Aorta (tissue), 5 donors: ENCODE results near the gene DUSP14. TPM values are rescaled to one million over a fixed set of nuclear protein-coding genes. Genes with fewer than 3 reads are reported as not detected.

Experiments used
- ATAC-seq: fragments of 200-7000 bp; cut with Tn5 transposase; one replicate; pipeline ENCODE4 v1.9.1; 2022; ENCODE audit warnings: moderate library complexity; ENCODE audit not compliant: low FRiP score
- DNase-seq, 2 donors: peaks; one replicate each; pipeline ENCODE4 v3.0.0-alpha.2; 2020
- H3K27ac ChIP-seq, 2 donors: one replicate each; pipeline ENCODE4 v1.5.1; 2013; ENCODE audit warnings: low read length in 2 of 2, mild to moderate bottlenecking in 2 of 2, moderate library complexity in 2 of 2, control low read depth in 1 of 2, inconsistent platforms in 1 of 2, low read depth in 1 of 2
- H3K27me3 ChIP-seq, 2 donors: one replicate each; pipeline ENCODE4 v1.6.1; 2013; ENCODE audit warnings: control low read depth in 1 of 2, low read length in 1 of 2, mild to moderate bottlenecking in 1 of 2, moderate library complexity in 1 of 2; ENCODE audit not compliant: insufficient read depth in 2 of 2, control insufficient read depth in 1 of 2
- H3K36me3 ChIP-seq, 2 donors: one replicate each; pipeline ENCODE4 v1.6.1; 2013; ENCODE audit warnings: control low read depth in 1 of 2, low read length in 1 of 2, mild to moderate bottlenecking in 1 of 2; ENCODE audit not compliant: insufficient read depth in 2 of 2, control insufficient read depth in 1 of 2
- H3K4me1 ChIP-seq, 2 donors: one replicate each; pipeline ENCODE4 v1.6.1; 2013; ENCODE audit warnings: low read length in 2 of 2, control low read depth in 1 of 2, mild to moderate bottlenecking in 1 of 2, moderate library complexity in 1 of 2; ENCODE audit not compliant: insufficient read depth in 2 of 2, control insufficient read depth in 1 of 2
- H3K4me3 ChIP-seq, 2 donors: one replicate each; pipeline ENCODE4 v1.5.1; 2013; ENCODE audit warnings: low read length in 2 of 2, control low read depth in 1 of 2, mild to moderate bottlenecking in 1 of 2
- H3K9me3 ChIP-seq: one replicate; pipeline ENCODE4 v1.6.1; 2013; ENCODE audit warnings: mild to moderate bottlenecking, low read length; ENCODE audit not compliant: control insufficient read depth
- WGBS, 2 donors: extraction: QIAGEN DNeasy Blood & Tissue Kit; methylation state at CpG; one replicate each; pipeline ENCODE4 v1.1.7; 2013; 5-methylcytosine and 5-hydroxymethylcytosine counted together
- intact Hi-C, 2 donors: fragments of 100-400 bp; cut with DNase I; formaldehyde crosslinking; loops; one replicate each; pipeline versions ENCODE4 v1.14.2 to v1.15.0; 2022
- polyA plus RNA-seq, 2 donors: library from polyadenylated mRNA; stranded (reverse); fragments of 200-250 nt; gene quantifications; one replicate each; pipeline ENCODE4 v1.2.3, GENCODE V29; 2013
- total RNA-seq, 2 donors: library from RNA; stranded (reverse); fragmentation: NEBNext Ultra II Directional; extraction: Animal tissue kit (Norgen Biotek cat#: 25700); gene quantifications; one replicate each; pipeline ENCODE4 v1.2.1, GENCODE V29; 2021
- donor health status: healthy with polysubstance abuse.
- donor health status: Bipolar disorder and iron deficiency.
- donor health status: DM: no; HTN: no; CAD: no.
- donor health status: DM: no; HTN: no; CAD: no.
- donor health status: DM: yes; HTN: yes; CAD: no.

The DUSP14 gene
- total and polyA plus RNA-seq, 4 donors: 3.8 to 9.7 (median 7.8) TPM

DNA sequence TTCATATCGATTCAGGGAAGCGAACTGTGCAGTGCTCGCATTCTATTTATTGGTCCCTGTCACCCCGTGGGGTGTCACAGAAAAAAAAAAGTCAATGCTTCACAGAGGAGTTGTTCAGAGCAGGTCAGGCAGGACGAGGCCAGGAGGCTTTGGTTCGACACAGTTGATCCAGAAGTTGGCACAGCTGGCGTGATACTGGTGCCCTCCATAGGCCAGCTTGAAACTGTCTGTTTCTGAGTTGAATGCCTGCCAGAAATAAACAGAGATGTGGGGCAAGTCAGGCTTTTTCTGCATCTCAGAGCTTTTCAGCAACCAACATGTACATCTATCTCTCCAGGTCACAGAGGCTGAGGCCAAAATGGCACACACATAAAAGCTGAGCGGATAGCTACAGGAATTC, 29.1 kb downstream of the DUSP14 start:
- 63 to 64% methylated on average over 8 of the region's 8 CpGs for WGBS, 2 donors
- H3K36me3 ChIP-seq: peaks cover 0 to 9% of the 10 kb centered on the region in 2 donors

DNA sequence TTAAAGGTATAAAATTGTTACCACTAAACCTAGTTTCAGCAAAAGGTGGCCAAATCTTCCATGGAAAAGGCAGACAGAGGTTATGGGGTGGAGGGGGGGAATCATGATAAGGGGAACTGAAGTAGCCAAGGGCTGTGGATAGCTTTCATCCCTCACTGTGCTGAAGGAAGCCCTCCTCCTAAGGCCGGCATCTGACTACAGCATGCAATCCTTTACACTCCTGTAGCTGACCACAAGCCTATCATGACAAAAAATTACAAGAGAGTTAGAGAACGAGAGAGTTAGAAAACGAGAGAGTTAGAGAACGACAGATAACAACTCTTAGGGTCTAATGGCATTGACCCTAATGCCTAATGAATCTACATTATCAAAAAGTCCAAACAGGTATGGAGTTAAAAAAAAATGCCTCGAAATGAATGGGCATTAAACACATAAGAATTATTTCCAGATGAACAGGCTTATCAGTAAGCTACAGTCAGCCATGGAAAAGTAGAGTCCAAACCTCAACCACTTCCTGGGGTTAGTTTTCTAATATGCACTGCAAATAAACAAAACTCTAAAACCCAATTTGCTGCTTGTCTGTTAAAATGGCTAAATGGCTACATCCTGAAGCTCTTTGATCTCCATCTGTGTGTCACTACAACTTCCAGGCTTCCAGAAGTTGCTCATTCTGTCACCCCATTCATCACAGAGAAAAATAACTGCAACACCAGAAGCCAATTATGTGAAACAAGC, 29.7 kb downstream of the DUSP14 start:
- H3K36me3 ChIP-seq: peaks cover 1 to 11% of the 10 kb centered on the region in 2 donors
- H3K4me1 ChIP-seq: no peaks in the 10 kb centered on the region
- intact Hi-C loops: no loop called here
- no peak overlapping the region for H3K4me3 ChIP-seq
- H3K27me3 ChIP-seq: no peaks in the 10 kb centered on the region
- H3K9me3 ChIP-seq: no peaks in the 10 kb centered on the region
- ATAC-seq (no peak), DNase-seq (no peak)
- 83 to 87% methylated on average over 5 of the region's 5 CpGs for WGBS, 2 donors
- no peak overlapping the region for H3K27ac ChIP-seq

More for the DNA sequence above, 29.1 kb downstream of the DUSP14 start:
- intact Hi-C loops: no loop called here
- Histone ChIP-seq H3K27ac (no peak overlapping the region), H3K4me3 (no peak overlapping the region), H3K9me3 (no peaks in the 10 kb centered on the region), H3K27me3 (no peaks in the 10 kb centered on the region), H3K4me1 (no peaks in the 10 kb centered on the region)
- ATAC-seq (no peak), DNase-seq (no peak)

DNA sequence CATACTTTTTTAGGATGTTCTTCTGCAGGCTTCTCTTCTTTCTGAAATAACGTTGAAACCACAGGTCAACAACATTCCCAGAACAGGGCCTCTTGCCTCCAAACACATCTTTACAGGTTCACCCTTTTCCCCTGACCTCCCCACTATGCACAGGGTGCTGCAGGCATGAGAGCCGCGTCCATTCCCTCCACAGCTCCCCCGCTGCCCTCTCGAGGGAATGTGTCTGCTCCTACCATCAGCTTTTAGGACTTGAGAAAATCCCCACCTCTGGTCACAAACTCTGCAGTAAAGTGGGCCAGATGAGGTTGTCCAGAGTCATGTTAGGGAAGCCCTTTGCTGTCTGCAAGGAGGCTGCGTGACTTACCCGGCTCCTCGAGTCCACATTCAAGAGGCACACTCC, 30.5 kb downstream of the DUSP14 start:
- Histone ChIP-seq H3K27ac (no peak overlapping the region), H3K9me3 (no peaks in the 10 kb centered on the region), H3K27me3 (no peaks in the 10 kb centered on the region), H3K36me3 (peaks cover 3 to 11% of the 10 kb centered on the region in 2 donors), H3K4me1 (no peaks in the 10 kb centered on the region), H3K4me3 (no peak overlapping the region)
- WGBS, 2 donors: 69 to 76% methylated on average over 8 of the region's 8 CpGs
- intact Hi-C loops: no loop called here
- ATAC-seq: no peak
- no peak for DNase-seq

DNA sequence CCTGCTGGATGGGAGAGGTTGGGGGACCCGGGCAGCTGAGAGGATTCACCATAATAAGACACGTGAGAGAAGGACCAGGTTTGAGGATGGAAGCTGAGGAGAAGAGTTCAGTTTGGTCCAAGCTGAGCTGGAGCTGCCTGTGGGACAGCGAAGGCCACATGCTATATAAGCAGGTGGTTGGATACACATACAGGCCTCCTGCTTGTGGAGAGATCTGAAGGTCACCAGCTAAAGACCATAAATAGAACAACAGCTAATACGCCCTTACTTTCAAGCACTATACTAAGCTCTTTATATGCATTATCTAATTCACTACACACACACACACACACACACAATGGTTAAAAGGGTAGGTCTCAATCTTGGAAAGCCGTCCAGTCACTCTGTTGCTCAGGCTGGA, 32.1 kb downstream of the DUSP14 start:
- Histone ChIP-seq H3K4me3 (no peak overlapping the region), H3K4me1 (no peaks in the 10 kb centered on the region), H3K36me3 (peaks cover 3 to 14% of the 10 kb centered on the region in 2 donors), H3K27me3 (no peaks in the 10 kb centered on the region), H3K9me3 (no peaks in the 10 kb centered on the region), H3K27ac (no peak overlapping the region)
- intact Hi-C loops: no loop called here
- ATAC-seq (no peak), DNase-seq (no peak)
- WGBS, 2 donors: 93 to 94% methylated on average over 5 of the region's 5 CpGs

DNA sequence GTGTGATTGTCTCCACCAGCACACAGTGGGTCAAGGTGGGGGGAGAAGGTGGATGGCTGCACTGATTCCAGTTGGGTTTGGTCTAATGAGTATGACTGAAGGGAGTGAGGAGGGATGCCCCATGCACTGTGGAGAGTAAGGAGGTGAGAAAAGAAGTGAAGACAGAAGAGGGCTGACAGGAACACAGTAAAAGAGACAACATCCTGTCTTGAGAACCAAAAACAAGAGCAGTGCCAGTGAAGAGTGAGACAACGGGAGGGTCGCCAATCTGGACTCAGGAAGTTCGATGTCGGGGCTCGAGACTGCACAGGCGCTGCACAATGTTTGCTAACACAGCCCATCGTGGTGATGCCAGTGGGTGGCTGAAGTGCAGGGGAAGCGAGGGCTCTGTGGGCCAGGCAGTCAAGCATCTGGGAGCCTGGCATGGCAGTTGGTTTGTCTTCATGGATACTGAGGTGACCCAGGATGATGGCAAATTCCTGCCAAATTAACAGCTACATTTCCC, 34.1 kb downstream of the DUSP14 start:
- Histone ChIP-seq H3K36me3 (peaks cover 3 to 11% of the 10 kb centered on the region in 2 donors), H3K27me3 (no peaks in the 10 kb centered on the region), H3K27ac (no peak overlapping the region), H3K4me3 (no peak overlapping the region), H3K9me3 (no peaks in the 10 kb centered on the region), H3K4me1 (no peaks in the 10 kb centered on the region)
- DNase-seq (no peak), ATAC-seq (no peak)
- intact Hi-C loops: no loop called here
- 81 to 87% methylated on average over 8 of the region's 8 CpGs for WGBS, 2 donors

DNA sequence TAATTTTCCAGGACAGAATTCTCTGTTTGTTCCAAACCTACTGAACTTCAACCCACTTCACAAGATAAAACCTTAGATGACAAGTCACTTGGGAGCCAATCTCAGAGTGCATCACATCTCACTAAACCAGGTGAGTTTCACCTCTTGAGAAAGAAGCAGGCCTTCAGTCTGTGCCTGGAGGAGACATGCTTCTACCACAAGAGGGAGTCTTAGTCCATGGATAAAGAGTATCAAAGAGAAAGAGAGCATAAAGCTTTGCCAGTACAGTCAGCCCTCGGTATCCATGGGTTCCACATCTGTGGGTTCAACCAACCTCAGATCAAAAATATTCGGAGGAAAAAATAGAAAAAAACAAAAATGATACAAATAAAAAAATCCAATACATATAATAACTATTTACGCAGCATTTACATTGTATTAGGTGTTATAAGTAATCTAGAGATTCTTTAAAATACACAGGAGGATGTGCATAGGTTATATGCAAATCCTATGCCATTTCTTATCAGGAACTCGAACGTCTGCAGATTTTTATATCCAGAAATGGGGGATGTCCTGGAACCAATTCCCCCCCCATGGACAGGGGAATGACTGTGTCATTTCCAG, 37.7 kb downstream of the DUSP14 start:
- ATAC-seq (no peak), DNase-seq (no peak)
- Histone ChIP-seq H3K36me3 (peaks cover 3 to 14% of the 10 kb centered on the region in 2 donors), H3K27me3 (no peaks in the 10 kb centered on the region), H3K4me1 (no peaks in the 10 kb centered on the region), H3K9me3 (no peaks in the 10 kb centered on the region), H3K4me3 (no peak overlapping the region), H3K27ac (no peak overlapping the region)
- WGBS, 2 donors: 58 to 59% methylated on average over 5 of the region's 5 CpGs
- intact Hi-C loops: no loop called here

DNA sequence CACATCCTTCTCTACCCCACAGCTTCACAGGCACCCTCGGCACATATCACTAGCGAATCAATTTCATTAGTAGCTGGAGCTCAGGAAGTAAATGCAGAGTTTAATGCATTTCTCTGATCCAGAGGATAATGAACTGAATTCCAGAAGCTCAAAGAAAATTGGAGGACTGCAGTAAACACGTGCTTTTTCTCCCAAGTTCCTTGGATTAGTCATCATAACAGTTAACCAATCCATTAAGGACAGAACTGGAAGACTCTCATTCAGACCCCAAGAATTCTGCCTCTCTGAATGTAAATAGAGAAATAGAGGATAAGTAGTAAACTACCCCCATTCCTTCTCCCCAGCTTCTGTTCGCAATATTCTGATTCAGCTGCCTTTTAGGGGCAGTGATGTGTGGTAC, 40.7 kb downstream of the DUSP14 start:
- Histone ChIP-seq H3K9me3 (no peaks in the 10 kb centered on the region), H3K27me3 (no peaks in the 10 kb centered on the region), H3K36me3 (peaks cover 0 to 10% of the 10 kb centered on the region in 2 donors), H3K4me3 (no peak overlapping the region), H3K4me1 (no peaks in the 10 kb centered on the region), H3K27ac (no peak overlapping the region)
- DNase-seq (no peak), ATAC-seq (no peak)
- 86 to 92% methylated on average over 4 of the region's 4 CpGs for whole genome bisulfite sequencing, 2 donors
- intact Hi-C loops: no loop called here

DNA sequence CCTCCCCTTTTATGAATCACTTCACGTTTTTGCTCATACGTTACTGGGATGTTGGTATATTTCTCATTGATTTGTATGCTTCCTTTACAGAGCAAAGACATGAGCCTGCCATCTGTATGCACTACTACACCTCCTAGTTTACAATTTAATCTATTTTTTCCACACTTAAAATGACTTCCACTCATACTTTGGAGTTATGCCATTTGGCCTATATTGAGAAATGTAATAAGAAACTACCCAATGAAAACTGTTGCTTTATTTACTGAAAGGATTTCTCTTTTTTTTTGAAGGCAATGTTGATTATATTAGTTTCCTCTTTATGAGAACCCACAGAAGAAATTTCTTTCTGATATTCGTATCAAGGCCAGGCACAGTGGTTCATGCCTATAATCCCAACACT, 43.1 kb downstream of the DUSP14 start:
- H3K4me3 ChIP-seq: no peak overlapping the region
- peaks cover 11 to 14% of the 10 kb centered on the region in 2 donors for H3K36me3 ChIP-seq
- no peaks in the 10 kb centered on the region for H3K4me1 ChIP-seq
- no peak overlapping the region for H3K27ac ChIP-seq
- intact Hi-C loops: no loop called here
- no peaks in the 10 kb centered on the region for H3K9me3 ChIP-seq
- WGBS, 2 donors: 90 to 93% methylated on average over 3 of the region's 3 CpGs
- no peaks in the 10 kb centered on the region for H3K27me3 ChIP-seq
- ATAC-seq (no peak), DNase-seq (no peak)

DNA sequence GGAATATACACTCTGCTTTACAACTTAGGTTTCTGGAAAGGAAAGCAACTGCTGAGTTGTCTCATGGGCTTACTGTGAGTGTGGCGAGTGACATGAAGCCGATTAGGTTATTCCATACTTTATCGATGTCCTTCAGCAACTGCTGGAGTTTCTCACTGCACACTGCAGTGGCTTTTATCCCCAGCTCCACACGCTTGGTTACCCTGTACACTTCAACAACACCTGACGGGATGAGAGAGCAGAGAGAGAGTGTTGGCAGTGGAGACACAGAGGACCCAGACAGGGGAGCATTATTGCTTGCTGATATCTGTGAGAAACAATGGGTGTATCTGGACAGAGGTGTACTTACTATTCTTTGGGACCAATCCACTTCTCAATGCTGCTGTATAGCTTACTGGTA, 46.2 kb downstream of the DUSP14 start:
- intact Hi-C loops: no loop called here
- WGBS, 2 donors: 87 to 90% methylated on average over 5 of the region's 5 CpGs
- ATAC-seq (no peak), DNase-seq (no peak)
- no peaks in the 10 kb centered on the region for H3K4me1 ChIP-seq
- H3K27ac ChIP-seq: no peak overlapping the region
- no peaks in the 10 kb centered on the region for H3K27me3 ChIP-seq
- H3K4me3 ChIP-seq: no peak overlapping the region
- no peaks in the 10 kb centered on the region for H3K9me3 ChIP-seq
- H3K36me3 ChIP-seq: peaks cover 14 to 17% of the 10 kb centered on the region in 2 donors
